ENCODE data around the gene BCOR. TPM values are rescaled to one million over a fixed set of nuclear protein-coding genes. Genes with fewer than 3 reads are reported as not detected.
A peak's percentile ranks its signal among the peaks of the same experiment; 100 is the strongest.

Gene BCOR
- total and polyA plus RNA-seq, 2 of the 13 experiments (the other 11 are each of a cell fraction or from before 2014, with no cell fraction given), result 14.3 to 15.2 TPM

DNA sequence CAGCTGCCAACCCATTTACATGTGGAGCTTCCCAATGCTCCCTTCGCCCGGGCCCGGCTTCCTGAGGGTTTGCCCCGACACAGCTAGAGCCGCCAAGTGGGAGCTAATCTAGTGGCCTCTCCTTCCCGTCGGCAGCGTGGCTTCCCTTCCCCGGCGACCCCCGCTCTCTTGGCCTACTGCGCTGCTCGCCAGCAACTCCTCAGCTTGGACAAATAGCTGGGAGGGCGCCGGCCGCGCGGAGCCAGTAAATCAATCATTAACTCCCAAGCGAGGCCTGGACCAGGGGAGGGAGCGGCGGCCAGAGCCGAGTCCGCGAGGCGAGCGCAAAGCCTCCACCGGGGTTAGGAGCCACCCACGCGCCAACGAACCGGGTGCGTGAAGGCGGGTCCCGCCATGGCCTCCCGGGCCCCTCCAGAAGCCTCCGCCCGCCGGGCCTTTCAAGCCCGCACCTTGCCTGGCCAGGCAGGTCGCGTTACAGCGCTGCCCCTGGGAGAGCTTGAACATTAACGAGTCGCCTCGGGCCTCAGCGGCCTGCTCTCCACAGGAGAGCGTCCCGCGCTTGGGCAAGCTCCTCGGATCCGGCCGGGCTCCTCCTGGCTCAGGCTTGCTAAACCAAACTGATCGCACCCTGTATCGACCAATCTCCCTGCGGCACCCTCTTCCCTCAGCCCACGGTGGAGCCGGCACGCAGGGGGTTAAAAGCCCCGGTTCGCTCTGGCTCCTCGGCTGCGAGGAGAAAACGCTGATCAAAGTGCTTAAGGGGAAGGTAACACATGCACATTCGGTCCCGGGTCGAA, 10.6 kb upstream of the BCOR start (continued):
- TF ChIP-seq ZNF142 (CRISPR knock-in tag; IDR thresholded peaks at IDR 0.05) (peak; percentile 38; the same call in 1 of the 2 replicates), GZF1 (CRISPR knock-in tag; IDR thresholded peaks at IDR 0.05) (0 out of 2 replicates have a peak, but pooled peaks have one; percentile 58), ZNF816 (CRISPR knock-in tag; IDR thresholded peaks at IDR 0.05; ENCODE audit: borderline replicate concordance) (no peak), CBX1 (IDR thresholded peaks at IDR 0.05; ENCODE audit: low read depth) (no peak), MLX (CRISPR knock-in tag; IDR thresholded peaks at IDR 0.05) (no peak), EZH2 (conservative IDR thresholded peaks at IDR 0.05; ENCODE audit: low read depth, low read length) (no peak), NFE2L2 (IDR thresholded peaks at IDR 0.05; ENCODE audit: low read length) (no peak), ZBTB25 (CRISPR knock-in tag; IDR thresholded peaks at IDR 0.05) (no peak), ISX (CRISPR knock-in tag; conservative IDR thresholded peaks at IDR 0.05) (no peak), ZNF17 (CRISPR knock-in tag; IDR thresholded peaks at IDR 0.05) (no peak), NFYB (CRISPR knock-in tag; IDR thresholded peaks at IDR 0.05) (no peak), FOXA1 (IDR thresholded peaks at IDR 0.05) (no peak), FOXA1 (CRISPR knock-in tag; IDR thresholded peaks at IDR 0.05) (no peak), ZSCAN29 (CRISPR knock-in tag; conservative IDR thresholded peaks at IDR 0.05) (0 out of 2 replicates have a peak, but pooled peaks have one; percentile 63), TCF7L2 (IDR thresholded peaks at IDR 0.05; ENCODE audit: low read depth, low read length) (no peak)
- TF ChIP-seq, protein P1, sequence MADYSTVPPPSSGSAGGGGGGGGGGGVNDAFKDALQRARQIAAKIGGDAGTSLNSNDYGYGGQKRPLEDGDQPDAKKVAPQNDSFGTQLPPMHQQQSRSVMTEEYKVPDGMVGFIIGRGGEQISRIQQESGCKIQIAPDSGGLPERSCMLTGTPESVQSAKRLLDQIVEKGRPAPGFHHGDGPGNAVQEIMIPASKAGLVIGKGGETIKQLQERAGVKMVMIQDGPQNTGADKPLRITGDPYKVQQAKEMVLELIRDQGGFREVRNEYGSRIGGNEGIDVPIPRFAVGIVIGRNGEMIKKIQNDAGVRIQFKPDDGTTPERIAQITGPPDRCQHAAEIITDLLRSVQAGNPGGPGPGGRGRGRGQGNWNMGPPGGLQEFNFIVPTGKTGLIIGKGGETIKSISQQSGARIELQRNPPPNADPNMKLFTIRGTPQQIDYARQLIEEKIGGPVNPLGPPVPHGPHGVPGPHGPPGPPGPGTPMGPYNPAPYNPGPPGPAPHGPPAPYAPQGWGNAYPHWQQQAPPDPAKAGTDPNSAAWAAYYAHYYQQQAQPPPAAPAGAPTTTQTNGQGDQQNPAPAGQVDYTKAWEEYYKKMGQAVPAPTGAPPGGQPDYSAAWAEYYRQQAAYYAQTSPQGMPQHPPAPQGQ (CRISPR knock-in tag; IDR thresholded peaks at IDR 0.05; ENCODE audit: borderline replicate concordance), result no peak
- TF ChIP-seq, protein P2, sequence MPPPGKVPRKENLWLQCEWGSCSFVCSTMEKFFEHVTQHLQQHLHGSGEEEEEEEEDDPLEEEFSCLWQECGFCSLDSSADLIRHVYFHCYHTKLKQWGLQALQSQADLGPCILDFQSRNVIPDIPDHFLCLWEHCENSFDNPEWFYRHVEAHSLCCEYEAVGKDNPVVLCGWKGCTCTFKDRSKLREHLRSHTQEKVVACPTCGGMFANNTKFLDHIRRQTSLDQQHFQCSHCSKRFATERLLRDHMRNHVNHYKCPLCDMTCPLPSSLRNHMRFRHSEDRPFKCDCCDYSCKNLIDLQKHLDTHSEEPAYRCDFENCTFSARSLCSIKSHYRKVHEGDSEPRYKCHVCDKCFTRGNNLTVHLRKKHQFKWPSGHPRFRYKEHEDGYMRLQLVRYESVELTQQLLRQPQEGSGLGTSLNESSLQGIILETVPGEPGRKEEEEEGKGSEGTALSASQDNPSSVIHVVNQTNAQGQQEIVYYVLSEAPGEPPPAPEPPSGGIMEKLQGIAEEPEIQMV (CRISPR knock-in tag; IDR thresholded peaks at IDR 0.05; ENCODE audit: low read depth), result peak; percentile 33; the same call in 1 of the 2 replicates
